ENCODE results near the gene GRM5.

DNA sequence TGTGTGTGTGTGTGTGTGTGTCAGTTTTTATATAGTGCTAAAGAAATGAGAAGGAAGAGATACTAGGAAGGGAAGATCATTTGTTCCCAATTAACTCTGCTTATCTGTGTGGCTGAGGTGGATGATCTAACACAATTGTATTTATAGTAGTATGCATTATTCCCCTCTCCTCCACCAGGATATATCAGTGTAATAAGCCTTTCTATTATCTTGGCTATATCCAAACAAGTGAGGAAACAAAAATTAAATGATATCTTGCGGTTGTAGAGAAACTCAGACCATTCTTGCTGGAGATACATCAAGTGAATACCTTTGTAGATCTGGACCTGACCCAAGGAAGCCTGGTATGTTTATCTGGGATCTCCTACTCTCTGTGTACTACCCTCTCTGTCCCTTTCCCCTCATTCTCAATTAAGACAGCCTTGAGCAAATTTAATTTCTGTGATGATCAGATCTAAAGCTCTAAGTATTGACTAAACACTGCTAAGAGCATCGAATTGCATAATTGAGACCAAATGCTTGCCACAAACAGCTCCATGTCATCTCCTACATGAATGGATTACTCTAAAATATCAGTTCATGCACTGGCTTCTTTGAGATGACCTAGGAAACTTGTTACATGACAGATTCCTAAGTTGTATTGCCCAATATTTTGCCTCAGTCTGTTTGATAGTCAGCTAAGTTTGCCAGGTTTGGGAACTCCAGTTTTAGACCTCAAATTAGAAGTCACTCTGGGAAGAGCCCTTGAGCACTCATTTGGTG, 543.0 kb downstream of the GRM5 start:
- TF ChIP-seq, protein P1, sequence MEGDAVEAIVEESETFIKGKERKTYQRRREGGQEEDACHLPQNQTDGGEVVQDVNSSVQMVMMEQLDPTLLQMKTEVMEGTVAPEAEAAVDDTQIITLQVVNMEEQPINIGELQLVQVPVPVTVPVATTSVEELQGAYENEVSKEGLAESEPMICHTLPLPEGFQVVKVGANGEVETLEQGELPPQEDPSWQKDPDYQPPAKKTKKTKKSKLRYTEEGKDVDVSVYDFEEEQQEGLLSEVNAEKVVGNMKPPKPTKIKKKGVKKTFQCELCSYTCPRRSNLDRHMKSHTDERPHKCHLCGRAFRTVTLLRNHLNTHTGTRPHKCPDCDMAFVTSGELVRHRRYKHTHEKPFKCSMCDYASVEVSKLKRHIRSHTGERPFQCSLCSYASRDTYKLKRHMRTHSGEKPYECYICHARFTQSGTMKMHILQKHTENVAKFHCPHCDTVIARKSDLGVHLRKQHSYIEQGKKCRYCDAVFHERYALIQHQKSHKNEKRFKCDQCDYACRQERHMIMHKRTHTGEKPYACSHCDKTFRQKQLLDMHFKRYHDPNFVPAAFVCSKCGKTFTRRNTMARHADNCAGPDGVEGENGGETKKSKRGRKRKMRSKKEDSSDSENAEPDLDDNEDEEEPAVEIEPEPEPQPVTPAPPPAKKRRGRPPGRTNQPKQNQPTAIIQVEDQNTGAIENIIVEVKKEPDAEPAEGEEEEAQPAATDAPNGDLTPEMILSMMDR (IDR thresholded peaks at IDR 0.05): no peak
- no peak for TF ChIP-seq POLR2A (IDR thresholded peaks at IDR 0.05)
